Right lobe of liver (tissue), 4 donors: ENCODE data around the gene AP4E1.

ENCODE experiments used
- POLR2A ChIP-seq: fragments of 450-650 bp; IDR thresholded peaks from one replicate; pipeline ENCODE4 v1.6.1; 2017; ENCODE audit warnings: antibody characterized with exemption, mild to moderate bottlenecking
- TF ChIP-seq, protein P1 (sequence below), 4 donors: fragments of 200-600 bp in 3 of 4; fragments of 450-650 bp in 1 of 4; IDR thresholded peaks; one replicate each; pipeline versions ENCODE4 v1.5.1 to v1.8.0; 2016 to 2022; ENCODE audit warnings: antibody characterized with exemption in 4 of 4, mild to moderate bottlenecking in 2 of 4
- donor health status: DM: no; HTN: no; CAD: no.
- donor health status: DM: no; HTN: no; CAD: no.
- donor health status: DM: no; HTN: yes; CAD: no.

DNA sequence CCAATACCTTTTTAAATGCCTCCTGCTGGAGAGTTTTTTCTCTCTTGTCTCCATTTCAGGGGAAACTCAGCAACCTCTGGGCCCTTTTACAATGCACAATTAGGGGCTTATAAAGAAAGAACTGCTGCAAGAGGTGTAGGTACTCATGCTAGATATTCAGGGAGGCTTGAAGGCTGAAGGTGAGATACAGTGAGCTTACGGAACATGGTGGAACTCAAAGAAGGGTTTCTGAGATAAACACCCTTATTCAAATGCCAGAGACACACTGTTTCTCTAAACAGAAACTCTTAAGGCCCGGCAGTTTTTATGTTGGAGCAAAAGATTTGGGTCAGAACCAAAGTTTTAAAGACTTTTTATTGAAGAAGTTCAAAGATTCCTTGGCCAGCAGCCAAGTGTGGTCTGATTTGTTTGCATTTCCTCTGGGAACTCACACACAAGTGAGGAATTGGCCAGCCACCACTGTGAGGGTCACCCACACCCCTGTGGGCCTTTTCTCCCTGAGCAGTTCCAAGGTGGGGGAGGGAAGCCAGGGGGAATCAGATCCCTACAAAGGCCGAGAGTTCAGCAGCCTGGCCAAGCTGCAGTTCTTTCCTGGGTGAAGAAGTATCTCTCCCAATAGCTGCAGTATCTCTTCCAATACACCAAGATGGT lies 138.4 kb downstream of the AP4E1 start:
- TF ChIP-seq, protein P1, sequence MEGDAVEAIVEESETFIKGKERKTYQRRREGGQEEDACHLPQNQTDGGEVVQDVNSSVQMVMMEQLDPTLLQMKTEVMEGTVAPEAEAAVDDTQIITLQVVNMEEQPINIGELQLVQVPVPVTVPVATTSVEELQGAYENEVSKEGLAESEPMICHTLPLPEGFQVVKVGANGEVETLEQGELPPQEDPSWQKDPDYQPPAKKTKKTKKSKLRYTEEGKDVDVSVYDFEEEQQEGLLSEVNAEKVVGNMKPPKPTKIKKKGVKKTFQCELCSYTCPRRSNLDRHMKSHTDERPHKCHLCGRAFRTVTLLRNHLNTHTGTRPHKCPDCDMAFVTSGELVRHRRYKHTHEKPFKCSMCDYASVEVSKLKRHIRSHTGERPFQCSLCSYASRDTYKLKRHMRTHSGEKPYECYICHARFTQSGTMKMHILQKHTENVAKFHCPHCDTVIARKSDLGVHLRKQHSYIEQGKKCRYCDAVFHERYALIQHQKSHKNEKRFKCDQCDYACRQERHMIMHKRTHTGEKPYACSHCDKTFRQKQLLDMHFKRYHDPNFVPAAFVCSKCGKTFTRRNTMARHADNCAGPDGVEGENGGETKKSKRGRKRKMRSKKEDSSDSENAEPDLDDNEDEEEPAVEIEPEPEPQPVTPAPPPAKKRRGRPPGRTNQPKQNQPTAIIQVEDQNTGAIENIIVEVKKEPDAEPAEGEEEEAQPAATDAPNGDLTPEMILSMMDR (IDR thresholded peaks at IDR 0.05), result no peak
- TF ChIP-seq POLR2A, result no peak
